Measurements from ENCODE around the gene UQCR10. TPM values are rescaled to one million over a fixed set of nuclear protein-coding genes. Genes with fewer than 3 reads are reported as not detected.

UQCR10 gene
- total RNA-seq, 2 donors from 2014 or later, result 92.8 to 124 TPM

- TF ChIP-seq CTCF (IDR thresholded peaks at IDR 0.05), result no peak
- TF ChIP-seq POLR2AphosphoS5 (IDR thresholded peaks at IDR 0.05), result no peak
- TF ChIP-seq POLR2A (IDR thresholded peaks at IDR 0.05), result no peak
- intact Hi-C loops (cut with DNase I), result no loop called here
- Histone ChIP-seq H3K36me3 (no peaks in the 10 kb centered on the region), H3K4me3 (no peak overlapping the region), H3K4me1 (replicated peaks) (peaks cover 16% of the 10 kb centered on the region), H3K9me3 (no peaks in the 10 kb centered on the region), H3K27me3 (replicated peaks; ENCODE audit: insufficient read depth) (no peaks in the 10 kb centered on the region), H3K27ac (peak overlapping the region in 1 of 2 donors; percentile 4)
- WGBS, result 70% methylated on average over 2 of the region's 2 CpGs
- no peak for DNase-seq (ENCODE audit: low spot score)
Measured at GRCh38 chr22:29811377-29811776, 44.2 kb downstream of the UQCR10 start.

GRCh38 chr22:29813126-29813525 is 46.0 kb downstream of the UQCR10 start:
- Histone ChIP-seq H3K27me3 (replicated peaks; ENCODE audit: insufficient read depth) (no peaks in the 10 kb centered on the region), H3K9me3 (no peaks in the 10 kb centered on the region), H3K4me3 (no peak overlapping the region), H3K4me1 (replicated peaks) (peaks cover 16% of the 10 kb centered on the region), H3K27ac (peak overlapping the region in 1 of 2 donors; percentile 22), H3K36me3 (no peaks in the 10 kb centered on the region)
- WGBS, result 47% methylated on average over 8 of the region's 8 CpGs
- TF ChIP-seq CTCF (IDR thresholded peaks at IDR 0.05) (no peak), POLR2AphosphoS5 (IDR thresholded peaks at IDR 0.05) (peak; percentile 71), POLR2A (IDR thresholded peaks at IDR 0.05) (no peak)
- peak; percentile 46 for DNase-seq (ENCODE audit: low spot score)
- intact Hi-C loops (cut with DNase I), result no loop called here

- H3K4me3 ChIP-seq, result no peak overlapping the region
- 80% methylated on average over 3 of the region's 3 CpGs for WGBS
- no peak for DNase-seq (ENCODE audit: low spot score)
- H3K4me1 ChIP-seq (replicated peaks), result peaks cover 16% of the 10 kb centered on the region
- intact Hi-C loops (cut with DNase I), result no loop called here
- TF ChIP-seq POLR2A (IDR thresholded peaks at IDR 0.05) (no peak), CTCF (IDR thresholded peaks at IDR 0.05) (no peak), POLR2AphosphoS5 (IDR thresholded peaks at IDR 0.05) (no peak)
- no peaks in the 10 kb centered on the region for H3K36me3 ChIP-seq
- H3K9me3 ChIP-seq, result no peaks in the 10 kb centered on the region
- H3K27ac ChIP-seq, result peak overlapping the region in 1 of 2 donors; percentile 22
- no peaks in the 10 kb centered on the region for H3K27me3 ChIP-seq (replicated peaks; ENCODE audit: insufficient read depth)
Measured at GRCh38 chr22:29813563-29813962, 46.4 kb downstream of the UQCR10 start.

GRCh38 chr22:29814003-29814402 is 46.8 kb downstream of the UQCR10 start:
- WGBS, result 64% methylated on average over 5 of the region's 5 CpGs
- Histone ChIP-seq H3K9me3 (no peaks in the 10 kb centered on the region), H3K4me1 (replicated peaks) (peaks cover 16% of the 10 kb centered on the region), H3K4me3 (no peak overlapping the region), H3K36me3 (no peaks in the 10 kb centered on the region), H3K27me3 (replicated peaks; ENCODE audit: insufficient read depth) (no peaks in the 10 kb centered on the region), H3K27ac (peak overlapping the region in 1 of 2 donors; percentile 22)
- DNase-seq (ENCODE audit: low spot score), result no peak
- TF ChIP-seq POLR2A (IDR thresholded peaks at IDR 0.05) (no peak), CTCF (IDR thresholded peaks at IDR 0.05) (no peak), POLR2AphosphoS5 (IDR thresholded peaks at IDR 0.05) (no peak)
- intact Hi-C loops (cut with DNase I), result no loop called here

GRCh38 chr22:29815580-29815979 is 48.4 kb downstream of the UQCR10 start:
- intact Hi-C loops (cut with DNase I), result no loop called here
- peak overlapping the region in 1 of 2 donors; percentile 19 for H3K27ac ChIP-seq

More at GRCh38 chr22:29815580-29815979, 48.4 kb downstream of the UQCR10 start:
- no peak for DNase-seq (ENCODE audit: low spot score)
- H3K4me3 ChIP-seq, result no peak overlapping the region
- H3K4me1 ChIP-seq (replicated peaks), result peaks cover 9% of the 10 kb centered on the region
- WGBS, result 52% methylated on average over 4 of the region's 4 CpGs
- H3K36me3 ChIP-seq, result no peaks in the 10 kb centered on the region
- H3K27me3 ChIP-seq (replicated peaks; ENCODE audit: insufficient read depth), result no peaks in the 10 kb centered on the region
- TF ChIP-seq CTCF (IDR thresholded peaks at IDR 0.05), result no peak
- TF ChIP-seq POLR2AphosphoS5 (IDR thresholded peaks at IDR 0.05), result no peak
- no peak for TF ChIP-seq POLR2A (IDR thresholded peaks at IDR 0.05)
- H3K9me3 ChIP-seq, result no peaks in the 10 kb centered on the region
